Stimulated activated CD8-positive, alpha-beta memory T cell treated with anti-CD3 and anti-CD28 coated beads, Interleukin-7, amount 100 ng/mL, for 1 hour (primary cell): ENCODE data around the gene SLAIN2.

Experiments
- DNase-seq, 2 donors: peaks; one replicate each; pipeline ENCODE4 v3.0.0-alpha.2; 2020; ENCODE audit warnings: low read depth in 2 of 2

Gene SLAIN2

GRCh38 chr4:48334236-48334635 is 7.1 kb upstream of the SLAIN2 start:
- no peak for DNase-seq

GRCh38 chr4:48334900-48335384 is 6.4 kb upstream of the SLAIN2 start:
- no peak for DNase-seq

- DNase-seq = no peak
Measured at GRCh38 chr4:48336146-48336870, 5.0 kb upstream of the SLAIN2 start.

GRCh38 chr4:48337731-48338130 is 3.6 kb upstream of the SLAIN2 start:
- DNase-seq = no peak

GRCh38 chr4:48339642-48340041 is 1.7 kb upstream of the SLAIN2 start:
- no peak for DNase-seq

- no peak for DNase-seq
Measured at GRCh38 chr4:48340276-48340964, 909 bp upstream of the SLAIN2 start.

- peak in 1 of 2 donors; percentile 16 for DNase-seq
Measured at GRCh38 chr4:48341776-48342605, 662 bp downstream of the SLAIN2 start.

- DNase-seq = no peak
Measured at GRCh38 chr4:48342606-48342880, 1.2 kb downstream of the SLAIN2 start.

- no peak for DNase-seq
Measured at GRCh38 chr4:48343035-48343434, 1.7 kb downstream of the SLAIN2 start.

GRCh38 chr4:48343551-48343950 is 2.2 kb downstream of the SLAIN2 start:
- DNase-seq = no peak

GRCh38 chr4:48345542-48345941 is 4.2 kb downstream of the SLAIN2 start:
- no peak for DNase-seq

- no peak for DNase-seq
Measured at GRCh38 chr4:48346594-48346993, 5.3 kb downstream of the SLAIN2 start.

GRCh38 chr4:48347282-48347921 is 6.1 kb downstream of the SLAIN2 start:
- DNase-seq = no peak

GRCh38 chr4:48350871-48351270 is 9.5 kb downstream of the SLAIN2 start:
- no peak for DNase-seq

GRCh38 chr4:48352793-48353192 is 11.5 kb downstream of the SLAIN2 start:
- DNase-seq = no peak

- no peak for DNase-seq
Measured at GRCh38 chr4:48356355-48356754, 15.0 kb downstream of the SLAIN2 start.

- no peak for DNase-seq
Measured at GRCh38 chr4:48360285-48361011, 19.1 kb downstream of the SLAIN2 start.

GRCh38 chr4:48361012-48361400 is 19.7 kb downstream of the SLAIN2 start:
- DNase-seq = no peak

GRCh38 chr4:48366611-48367010 is 25.3 kb downstream of the SLAIN2 start:
- no peak for DNase-seq

GRCh38 chr4:48367016-48367415 is 25.7 kb downstream of the SLAIN2 start:
- no peak for DNase-seq

GRCh38 chr4:48368389-48368788 is 27.1 kb downstream of the SLAIN2 start:
- no peak for DNase-seq

GRCh38 chr4:48369248-48369647 is 27.9 kb downstream of the SLAIN2 start:
- DNase-seq = no peak
